Stimulated activated CD8-positive, alpha-beta memory T cell treated with anti-CD3 and anti-CD28 coated beads, Interleukin-2, amount 100 ng/mL, for 1 hour (primary cell): ENCODE results near the gene SMIM9.

Experiments used
- DNase-seq, 2 donors: peaks; one replicate each; pipeline ENCODE4 v3.0.0-alpha.2; 2020; ENCODE audit warnings: low read depth in 2 of 2

Gene SMIM9

DNA sequence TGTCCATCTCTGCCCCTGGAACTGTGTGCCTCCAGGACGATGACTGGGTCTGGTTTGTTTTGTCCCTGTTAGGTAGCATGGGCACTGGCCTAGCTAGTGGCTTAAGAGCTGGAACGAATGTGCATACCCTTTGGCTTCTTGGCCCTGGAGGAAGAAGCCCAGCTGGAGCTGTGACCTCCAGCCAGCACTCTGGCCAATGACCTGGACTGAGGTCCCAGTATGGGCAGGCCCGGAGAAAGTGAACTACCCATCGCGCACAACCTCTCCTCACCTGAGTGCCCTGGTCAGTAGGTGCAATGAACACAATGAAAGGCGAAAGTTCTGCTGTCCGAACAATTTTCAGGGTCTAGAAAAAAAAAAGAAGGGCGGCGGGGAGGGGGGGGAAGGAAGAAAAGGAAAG is 53.5 kb downstream of the SMIM9 start:
- no peak for DNase-seq

DNA sequence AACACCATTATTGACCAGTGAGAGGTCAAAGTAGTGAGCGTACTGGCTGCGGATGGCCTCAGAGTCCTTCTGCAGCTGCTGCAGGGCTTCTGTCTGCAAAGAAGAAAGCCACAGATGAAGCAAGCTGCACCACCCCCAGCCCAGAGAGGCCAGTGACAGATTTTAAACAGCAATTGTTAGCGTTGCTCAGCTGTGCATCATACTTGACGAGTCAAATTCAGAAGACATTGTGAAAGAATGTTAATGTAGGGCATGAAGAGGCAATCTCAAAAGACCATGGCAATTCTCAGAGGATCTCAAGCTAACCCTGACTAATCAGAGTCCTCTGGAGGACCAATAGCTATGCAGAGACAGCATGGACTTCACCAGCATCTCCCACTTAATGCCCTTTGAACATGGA is 55.2 kb downstream of the SMIM9 start:
- no peak for DNase-seq

DNA sequence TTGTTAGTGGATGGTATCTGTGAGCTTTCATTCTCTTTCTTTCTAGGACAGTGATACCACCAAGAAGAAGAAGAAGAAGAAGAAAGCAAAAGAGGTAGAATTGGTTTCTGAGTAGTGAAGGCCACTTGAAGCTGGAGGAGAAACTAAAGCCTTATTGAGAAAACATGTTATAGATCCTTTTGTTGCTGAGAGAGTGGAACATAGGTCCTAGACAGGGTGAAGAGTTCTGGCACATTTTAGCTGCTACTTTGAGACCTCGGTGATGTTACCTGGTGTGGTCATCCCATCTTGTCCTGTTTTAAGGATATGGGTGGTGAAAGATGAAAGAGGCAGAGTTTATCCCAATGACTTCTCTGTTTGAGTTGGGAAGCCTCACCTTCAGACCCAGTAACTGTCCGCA is 57.7 kb downstream of the SMIM9 start:
- DNase-seq: no peak

DNA sequence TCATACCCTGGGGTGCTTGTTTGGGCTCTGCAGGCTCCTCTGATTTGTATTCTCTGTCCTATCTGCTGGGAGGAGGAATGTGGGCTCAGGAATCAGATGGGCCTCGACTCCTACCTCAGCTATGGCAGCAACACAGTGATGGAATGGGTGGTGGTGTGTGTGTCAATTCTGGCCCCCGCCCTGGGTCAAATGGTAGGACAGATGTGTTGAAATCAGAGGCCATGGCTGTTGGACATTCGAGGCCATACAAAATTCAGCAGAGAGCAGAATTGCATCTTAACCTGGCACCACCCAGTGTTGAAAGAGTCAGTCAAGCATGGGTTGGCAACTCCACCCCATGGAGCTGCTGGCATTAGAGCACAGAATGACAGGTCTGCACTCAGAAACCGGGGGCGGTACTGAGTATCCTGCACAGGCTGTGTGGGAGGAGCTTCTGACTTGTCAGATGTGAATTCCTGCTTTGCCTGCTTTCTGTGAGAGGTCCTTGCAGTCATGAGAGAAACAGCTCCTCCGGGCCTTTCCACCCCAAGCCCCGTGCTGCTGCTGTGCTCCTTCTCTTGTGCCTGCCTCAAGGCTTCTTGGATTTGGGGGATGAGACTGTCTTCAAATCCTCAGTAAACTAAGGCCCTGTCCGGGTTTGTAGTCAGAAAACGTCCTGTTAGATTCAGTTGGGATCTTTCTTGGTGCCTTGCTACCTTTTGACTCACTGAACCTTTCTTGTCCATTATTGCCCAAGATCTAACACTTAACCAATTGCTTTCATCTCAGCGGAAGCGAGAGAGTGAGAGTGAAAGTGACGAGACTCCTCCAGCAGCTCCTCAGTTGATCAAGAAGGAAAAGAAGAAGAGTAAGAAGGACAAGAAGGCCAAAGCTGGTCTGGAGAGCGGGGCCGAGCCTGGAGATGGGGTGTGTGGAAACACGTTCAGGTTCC is 58.8 kb downstream of the SMIM9 start:
- DNase-seq: no peak

GRCh38 chrX:154774622-154775021 is 59.8 kb downstream of the SMIM9 start:
- no peak for DNase-seq
